ENCODE data around the gene NDUFA9.

The NDUFA9 gene

DNA sequence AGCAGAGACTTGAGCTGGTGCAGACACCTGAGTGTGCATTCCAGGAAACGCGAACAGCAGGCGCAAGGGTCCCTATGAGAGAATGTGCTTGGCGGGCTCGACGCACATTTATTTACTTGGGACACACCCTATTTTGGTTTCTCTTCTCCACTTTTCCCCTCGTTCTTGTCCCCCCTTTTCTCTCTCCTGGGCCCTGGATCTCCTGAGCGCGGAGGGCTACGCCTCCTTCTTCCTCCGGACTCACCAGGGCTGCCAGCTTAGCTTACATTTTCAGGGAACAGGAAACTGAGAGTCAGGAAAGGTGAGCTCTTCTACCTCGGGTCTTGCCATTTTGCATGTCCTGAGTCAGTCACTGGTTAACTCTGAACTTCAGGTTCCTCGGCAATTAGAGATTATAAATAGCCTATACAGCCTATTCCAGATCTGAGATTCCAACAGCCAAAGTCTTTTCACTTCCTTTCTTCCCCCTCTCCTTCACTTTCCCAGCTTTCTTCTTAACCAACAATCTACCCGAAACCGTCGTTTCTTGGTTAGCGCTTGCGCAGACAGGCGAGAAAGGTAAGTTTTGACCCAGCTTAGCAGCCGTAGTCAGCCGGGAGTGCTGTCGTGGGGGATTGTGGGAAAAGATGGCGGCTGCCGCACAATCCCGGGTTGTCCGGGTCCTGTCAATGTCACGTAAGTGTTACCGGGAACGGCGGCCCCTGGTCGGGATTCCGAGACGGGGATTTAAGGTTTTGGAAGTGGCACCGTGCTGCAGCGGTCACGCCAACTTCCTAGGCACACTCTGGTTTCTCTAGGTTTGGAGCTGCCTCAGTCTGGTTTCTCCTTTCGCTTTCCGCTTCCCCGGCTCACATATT is at the start of gene NDUFA9, which contains the start of gene AKAP3:
Gene NDUFA9 (plus strand): TSS at position 614 of the 857 bp plus-strand sequence. CDS start 13 bp downstream, at position 627.
Gene AKAP3 (minus strand): TSS at position 551 of the 857 bp plus-strand sequence. CDS start 10,855 bp downstream, outside the sequence.
- H3K4me3 ChIP-seq (ENCODE audit: low read length), result peak within 1 kb of the TSS; percentile 98
- DNase-seq (ENCODE audit: low read depth), result peak; percentile 55
- TF ChIP-seq, protein P1, sequence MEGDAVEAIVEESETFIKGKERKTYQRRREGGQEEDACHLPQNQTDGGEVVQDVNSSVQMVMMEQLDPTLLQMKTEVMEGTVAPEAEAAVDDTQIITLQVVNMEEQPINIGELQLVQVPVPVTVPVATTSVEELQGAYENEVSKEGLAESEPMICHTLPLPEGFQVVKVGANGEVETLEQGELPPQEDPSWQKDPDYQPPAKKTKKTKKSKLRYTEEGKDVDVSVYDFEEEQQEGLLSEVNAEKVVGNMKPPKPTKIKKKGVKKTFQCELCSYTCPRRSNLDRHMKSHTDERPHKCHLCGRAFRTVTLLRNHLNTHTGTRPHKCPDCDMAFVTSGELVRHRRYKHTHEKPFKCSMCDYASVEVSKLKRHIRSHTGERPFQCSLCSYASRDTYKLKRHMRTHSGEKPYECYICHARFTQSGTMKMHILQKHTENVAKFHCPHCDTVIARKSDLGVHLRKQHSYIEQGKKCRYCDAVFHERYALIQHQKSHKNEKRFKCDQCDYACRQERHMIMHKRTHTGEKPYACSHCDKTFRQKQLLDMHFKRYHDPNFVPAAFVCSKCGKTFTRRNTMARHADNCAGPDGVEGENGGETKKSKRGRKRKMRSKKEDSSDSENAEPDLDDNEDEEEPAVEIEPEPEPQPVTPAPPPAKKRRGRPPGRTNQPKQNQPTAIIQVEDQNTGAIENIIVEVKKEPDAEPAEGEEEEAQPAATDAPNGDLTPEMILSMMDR (conservative IDR thresholded peaks at IDR 0.05; ENCODE audit: low read depth, low read length), result no peak

DNA sequence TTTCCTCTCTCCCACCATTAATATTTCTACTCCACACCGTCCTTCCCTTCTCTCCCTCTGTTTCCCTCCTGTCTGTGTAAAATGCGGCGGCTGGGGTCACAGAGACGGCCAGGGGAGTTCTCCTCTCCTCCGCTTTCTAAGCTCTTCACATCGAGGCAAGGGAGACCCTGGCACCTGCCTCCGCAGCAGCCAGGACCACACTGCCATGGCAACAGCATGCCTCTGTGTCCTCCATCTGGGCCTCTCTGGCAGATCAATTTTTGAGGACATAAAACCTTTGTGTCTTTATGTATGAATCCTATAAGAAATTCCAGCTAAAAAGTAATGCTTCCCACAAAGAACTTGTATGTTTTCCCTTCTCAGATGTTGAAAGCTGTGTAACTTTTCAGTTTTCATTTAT is 45.5 kb upstream of the NDUFA9 start:
- TF ChIP-seq, protein P1 (conservative IDR thresholded peaks at IDR 0.05; ENCODE audit: low read depth, low read length), result no peak

DNA sequence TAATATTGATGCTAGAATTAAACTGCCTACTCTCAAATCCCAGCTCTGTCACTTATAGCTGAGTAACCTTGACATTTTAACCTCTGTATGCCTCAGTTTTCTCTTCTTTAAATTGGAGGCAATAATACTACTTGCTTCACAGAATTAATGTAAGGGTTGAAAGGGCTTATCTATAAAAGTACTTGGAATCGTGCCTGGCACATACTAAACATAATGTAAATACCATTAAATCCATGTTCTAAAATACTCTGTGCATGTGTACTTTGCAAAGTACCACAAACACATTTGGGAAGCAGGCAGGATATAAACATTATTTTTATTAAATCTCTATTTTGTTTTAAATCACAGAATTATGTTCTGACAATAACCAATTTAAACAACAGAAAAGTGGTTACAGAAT is 45.0 kb upstream of the NDUFA9 start:
- H3K4me3 ChIP-seq (ENCODE audit: low read length), result no peak overlapping the region
- no peak for DNase-seq (ENCODE audit: low read depth)
- TF ChIP-seq, protein P1 (conservative IDR thresholded peaks at IDR 0.05; ENCODE audit: low read depth, low read length), result no peak

More for the DNA sequence above, 45.5 kb upstream of the NDUFA9 start:
- no peak overlapping the region for H3K4me3 ChIP-seq (ENCODE audit: low read length)
- no peak for DNase-seq (ENCODE audit: low read depth)

DNA sequence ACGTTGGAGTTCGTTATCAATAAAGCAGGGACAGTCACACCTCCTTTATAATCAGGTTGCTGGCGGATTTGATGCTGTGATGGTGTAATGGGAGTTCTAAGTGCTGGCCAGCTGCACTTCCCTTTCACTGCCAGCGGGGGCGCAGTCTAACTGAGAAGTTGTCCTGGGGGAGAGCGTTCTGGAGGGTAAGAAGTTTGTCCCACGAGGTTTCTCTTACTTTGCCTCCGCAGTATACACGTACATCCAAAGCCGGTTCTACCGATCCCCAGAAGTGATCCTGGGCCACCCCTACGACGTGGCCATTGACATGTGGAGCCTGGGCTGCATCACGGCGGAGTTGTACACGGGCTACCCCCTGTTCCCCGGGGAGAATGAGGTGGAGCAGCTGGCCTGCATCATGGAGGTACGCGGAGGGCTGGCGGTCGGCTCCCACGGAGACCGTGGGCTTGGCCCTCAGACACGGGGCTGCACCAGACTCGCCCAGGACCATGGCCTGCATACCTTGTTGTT is 44.2 kb upstream of the NDUFA9 start:
- TF ChIP-seq, protein P1 (conservative IDR thresholded peaks at IDR 0.05; ENCODE audit: low read depth, low read length), result peak; percentile 99
- peak overlapping the region; percentile 90 for H3K4me3 ChIP-seq (ENCODE audit: low read length)
- DNase-seq (ENCODE audit: low read depth), result peak; percentile 53

DNA sequence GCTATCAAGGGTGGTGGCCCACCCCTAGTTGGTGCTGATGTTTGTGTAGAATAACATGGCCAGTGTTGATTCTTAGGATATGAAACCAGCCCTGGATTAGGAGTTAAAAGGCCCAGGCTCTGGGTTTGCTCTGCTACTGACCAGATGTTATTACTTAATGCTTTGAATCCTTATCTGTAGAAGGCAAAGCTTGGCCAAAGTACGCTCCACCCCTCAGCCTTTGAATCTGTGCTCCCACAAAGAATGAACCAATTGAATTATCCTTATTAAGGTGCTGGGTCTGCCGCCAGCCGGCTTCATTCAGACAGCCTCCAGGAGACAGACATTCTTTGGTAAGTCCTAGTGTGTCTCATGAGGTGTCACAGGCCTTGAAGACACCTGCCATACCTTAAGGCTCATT is 41.9 kb upstream of the NDUFA9 start:
- TF ChIP-seq, protein P1 (conservative IDR thresholded peaks at IDR 0.05; ENCODE audit: low read depth, low read length), result no peak
- no peak for DNase-seq (ENCODE audit: low read depth)
- H3K4me3 ChIP-seq (ENCODE audit: low read length), result no peak overlapping the region

DNA sequence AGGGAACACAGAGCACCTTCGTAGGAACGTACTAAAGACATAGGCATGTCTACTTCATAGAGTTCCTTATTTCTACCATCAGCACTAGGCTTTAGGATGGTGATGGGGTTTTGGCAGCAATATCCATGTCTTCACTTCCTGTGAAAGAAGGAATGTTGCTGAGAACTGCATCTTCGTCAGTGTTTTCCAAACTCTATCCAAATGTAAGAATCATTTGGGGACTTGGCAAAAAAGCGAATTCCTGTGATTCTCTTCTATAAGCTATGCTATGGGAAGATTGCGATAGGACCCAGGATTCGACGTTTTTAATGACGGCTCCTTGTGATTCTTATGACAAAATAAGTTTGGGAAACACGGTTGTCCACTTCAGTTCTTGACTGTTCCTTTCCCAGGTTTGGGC is 39.8 kb upstream of the NDUFA9 start:
- no peak for DNase-seq (ENCODE audit: low read depth)
- H3K4me3 ChIP-seq (ENCODE audit: low read length), result no peak overlapping the region
- TF ChIP-seq, protein P1 (conservative IDR thresholded peaks at IDR 0.05; ENCODE audit: low read depth, low read length), result no peak

Measured in retinal pigment epithelial cell (primary cell).